K562 treated with DMSO at 1 percent for 12 hours (cell line): ENCODE data around the gene GIPC2. TPM values are rescaled to one million over a fixed set of nuclear protein-coding genes. Genes with fewer than 3 reads are reported as not detected.

Experiments
- total RNA-seq: library from RNA; unstranded; fragments of 300-600 nt; gene quantifications from 2 replicates; pipeline ENCODE4 v1.2.3, GENCODE V29; 2022; ENCODE audit not compliant: insufficient read depth

Gene GIPC2
- not detected in 2 replicates for total RNA-seq

GRCh38 chr1:78045926-78046778 lies at the start of gene GIPC2:
Gene GIPC2 (plus strand): TSS chr1:78045966. CDS start chr1:78046095, 129 bp downstream.

GRCh38 chr1:78004719-78005447 lies 40.9 kb upstream of the GIPC2 start, which contains the start of gene DNAJB4:
Gene DNAJB4 (plus strand): TSS chr1:78004939. CDS start chr1:78005111, 172 bp downstream.

Other genes with a start within 250 kb of the GIPC2 start
- gene NEXN, start 157.3 kb upstream of the GIPC2 start, total RNA-seq = 0.85 and 0.91 TPM in 2 replicates
- gene FUBP1, start 66.9 kb upstream of the GIPC2 start, total RNA-seq = 29.9 and 84.8 TPM in 2 replicates
- 10.4 and 19.5 TPM in 2 replicates for gene DNAJB4, start 41.0 kb upstream of the GIPC2 start, total RNA-seq